Right renal pelvis (tissue), 4 donors: ENCODE data around the gene VGLL4. TPM values are rescaled to one million over a fixed set of nuclear protein-coding genes. Genes with fewer than 3 reads are reported as not detected.
"Not testable (repeated sequence)": the region's sequence is repeated elsewhere in the genome, so short reads cannot be mapped to it uniquely, and the experiment has no call there.

Experiments used
- DNase-seq, 4 donors: peaks; one replicate each; pipeline ENCODE4 v3.0.0-alpha.2; 2013; ENCODE audit warnings: low read depth in 4 of 4, low spot score in 3 of 4, missing footprints in 1 of 4
- polyA plus RNA-seq, 4 donors: library from polyadenylated mRNA; unstranded; fragments of 120-200 nt; gene quantifications; one replicate each; pipeline ENCODE4 v1.2.1, GENCODE V29; 2013; ENCODE audit not compliant: insufficient read length in 4 of 4

Gene VGLL4
- 100 to 1,000 TPM; 109 to 122 (median 116) TPM for polyA plus RNA-seq

GRCh38 chr3:11643605-11644087 lies at the start of gene VGLL4:
Gene VGLL4, minus strand, starts transcription at chr3:11643915. Its CDS starts 397 bp downstream, at chr3:11643518.
- DNase-seq, result peak; percentile 65 to 84 (median 77)

- no peak for DNase-seq
These were observed 48.8 kb upstream of the VGLL4 start for GRCh38 chr3:11692532-11692813.

GRCh38 chr3:11691767-11692531 lies 48.2 kb upstream of the VGLL4 start:
- no peak for DNase-seq

- no peak for DNase-seq
These were observed 47.4 kb upstream of the VGLL4 start for GRCh38 chr3:11690863-11691766.

GRCh38 chr3:11689749-11690148 lies 46.0 kb upstream of the VGLL4 start:
- no peak for DNase-seq

GRCh38 chr3:11684980-11685379 lies 41.3 kb upstream of the VGLL4 start:
- DNase-seq, result not testable (repeated sequence)

- no peak for DNase-seq
These were observed 36.8 kb upstream of the VGLL4 start for GRCh38 chr3:11680509-11680908.

GRCh38 chr3:11679964-11680363 lies 36.2 kb upstream of the VGLL4 start:
- no peak for DNase-seq

- DNase-seq, result no peak
These were observed 28.6 kb upstream of the VGLL4 start for GRCh38 chr3:11672363-11672762.

GRCh38 chr3:11671648-11672100 lies 28.0 kb upstream of the VGLL4 start:
- DNase-seq, result no peak

- no peak for DNase-seq
These were observed 24.8 kb upstream of the VGLL4 start for GRCh38 chr3:11668243-11669235.

GRCh38 chr3:11665331-11665730 lies 21.6 kb upstream of the VGLL4 start:
- DNase-seq, result no peak

GRCh38 chr3:11662392-11662990 lies 18.8 kb upstream of the VGLL4 start:
- DNase-seq, result no peak

GRCh38 chr3:11661827-11662226 lies 18.1 kb upstream of the VGLL4 start:
- DNase-seq, result no peak

GRCh38 chr3:11661052-11661656 lies 17.4 kb upstream of the VGLL4 start:
- DNase-seq, result no peak

- no peak for DNase-seq
These were observed 16.5 kb upstream of the VGLL4 start for GRCh38 chr3:11660242-11660641.

GRCh38 chr3:11658180-11658579 lies 14.5 kb upstream of the VGLL4 start:
- DNase-seq, result no peak

- DNase-seq, result no peak
These were observed 11.6 kb upstream of the VGLL4 start for GRCh38 chr3:11655196-11655928.

GRCh38 chr3:11654166-11654565 lies 10.5 kb upstream of the VGLL4 start:
- no peak for DNase-seq
